ENCODE data around the gene MYBBP1A. TPM values are rescaled to one million over a fixed set of nuclear protein-coding genes. Genes with fewer than 3 reads are reported as not detected.

The MYBBP1A gene
- total RNA-seq, 4 donors from 2014 or later, result 25.4 to 148 (median 81.5) TPM

- in situ Hi-C loops (cut with MboI; ENCODE audit: low pct_ligation_motif_present in 1 of 4, low pct_unique_long_range_greater_than_20kb in 1 of 4, low sequenced_read_pairs in 3 of 4) (no loop called here), intact Hi-C loops (cut with DNase I; ENCODE audit: low total_unique reads) (no loop called here)
- Histone ChIP-seq H3K4me1 (peaks cover 0 to 17% (median 6%) of the 10 kb centered on the region in 4 donors), H3K9me3 (no peaks in the 10 kb centered on the region), H3K36me3 (peaks cover 0 to 29% (median 14%) of the 10 kb centered on the region in 4 donors), H3K4me3 (no peak overlapping the region), H3K27ac (peak overlapping the region in 3 of 4 donors; percentile 10 to 43 (median 28)), H3K27me3 (no peaks in the 10 kb centered on the region)
- DNase-seq, result no peak
- WGBS, 2 donors (ENCODE audit: low coverage in 1 of 2), result 85% methylated on average over 22 of the region's 29 CpGs; no CpG with 5 or more reads in 1 of the 2 donors
- TF ChIP-seq POLR2AphosphoS5 (IDR thresholded peaks at IDR 0.05), result no peak
These were observed 13.7 kb downstream of the MYBBP1A start for GRCh38 chr17:4541328-4542002.

DNA sequence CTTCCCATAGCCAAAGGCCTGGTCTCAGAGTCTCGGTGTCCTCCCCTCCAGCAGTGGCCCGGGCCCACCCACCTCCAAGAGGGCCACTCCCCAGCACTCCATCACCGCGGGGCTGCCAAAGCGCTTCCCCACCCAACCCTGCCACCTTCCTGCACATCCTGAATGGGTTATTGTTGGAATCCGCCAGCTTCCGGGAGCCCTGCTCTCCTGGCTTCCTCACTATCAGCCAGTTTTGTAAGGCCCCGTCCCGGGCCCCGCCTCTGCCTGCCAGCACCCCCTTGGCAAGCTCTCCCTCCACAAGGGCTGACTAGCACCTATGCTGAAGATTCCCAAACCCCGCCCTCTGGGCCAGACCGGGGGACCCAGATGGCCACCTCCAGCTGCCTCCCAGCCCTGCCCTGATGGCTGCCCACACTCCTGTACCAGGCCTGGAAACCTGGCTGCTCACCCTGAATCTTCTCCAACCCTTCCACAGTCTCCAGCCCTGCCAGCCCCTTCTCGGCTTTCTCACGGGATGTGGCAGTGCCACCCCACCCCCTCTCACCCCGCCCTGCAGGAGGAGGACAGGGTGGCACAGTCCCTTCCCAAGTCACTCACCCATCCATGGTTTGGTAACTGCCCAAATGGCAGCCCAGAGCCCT is 14.4 kb downstream of the MYBBP1A start:
- Histone ChIP-seq H3K27me3 (peaks cover 2% of the 10 kb centered on the region), H3K36me3 (peaks cover 0 to 29% (median 14%) of the 10 kb centered on the region in 4 donors), H3K9me3 (no peaks in the 10 kb centered on the region), H3K4me3 (no peak overlapping the region), H3K27ac (peak overlapping the region in 3 of 4 donors; percentile 10 to 43 (median 28)), H3K4me1 (peaks cover 6 to 24% (median 12%) of the 10 kb centered on the region in 4 donors)
- 76% methylated on average over 14 of the region's 15 CpGs; no CpG with 5 or more reads in 1 of the 2 donors for WGBS, 2 donors (ENCODE audit: low coverage in 1 of 2)
- in situ Hi-C loops (cut with MboI; ENCODE audit: low pct_ligation_motif_present in 1 of 4, low pct_unique_long_range_greater_than_20kb in 1 of 4, low sequenced_read_pairs in 3 of 4), result no loop called here
- intact Hi-C loops (cut with DNase I; ENCODE audit: low total_unique reads), result no loop called here
- TF ChIP-seq POLR2A (IDR thresholded peaks at IDR 0.05) (no peak), POLR2AphosphoS5 (IDR thresholded peaks at IDR 0.05) (no peak), EP300 (IDR thresholded peaks at IDR 0.05; ENCODE audit: low read depth) (no peak), CTCF (IDR thresholded peaks at IDR 0.05) (no peak)
- DNase-seq, result no peak

GRCh38 chr17:4540224-4540651 is 14.9 kb downstream of the MYBBP1A start:
- Histone ChIP-seq H3K4me1 (peaks cover 6 to 28% (median 14%) of the 10 kb centered on the region in 4 donors), H3K27ac (peak overlapping the region in 2 of 4 donors; percentile 28 to 34), H3K4me3 (no peak overlapping the region), H3K36me3 (peaks cover 0 to 29% (median 14%) of the 10 kb centered on the region in 4 donors), H3K27me3 (peaks cover 7% of the 10 kb centered on the region), H3K9me3 (no peaks in the 10 kb centered on the region)
- 63% methylated on average over 14 of the region's 14 CpGs; no CpG with 5 or more reads in 1 of the 2 donors for WGBS, 2 donors (ENCODE audit: low coverage in 1 of 2)
- in situ Hi-C loops (cut with MboI; ENCODE audit: low pct_ligation_motif_present in 1 of 4, low pct_unique_long_range_greater_than_20kb in 1 of 4, low sequenced_read_pairs in 3 of 4), result no loop called here
- TF ChIP-seq CTCF (IDR thresholded peaks at IDR 0.05) (no peak), EP300 (IDR thresholded peaks at IDR 0.05; ENCODE audit: low read depth) (no peak), POLR2AphosphoS5 (IDR thresholded peaks at IDR 0.05) (no peak), POLR2A (IDR thresholded peaks at IDR 0.05) (no peak)
- DNase-seq, result no peak
- intact Hi-C loops (cut with DNase I; ENCODE audit: low total_unique reads), result no loop called here

DNA sequence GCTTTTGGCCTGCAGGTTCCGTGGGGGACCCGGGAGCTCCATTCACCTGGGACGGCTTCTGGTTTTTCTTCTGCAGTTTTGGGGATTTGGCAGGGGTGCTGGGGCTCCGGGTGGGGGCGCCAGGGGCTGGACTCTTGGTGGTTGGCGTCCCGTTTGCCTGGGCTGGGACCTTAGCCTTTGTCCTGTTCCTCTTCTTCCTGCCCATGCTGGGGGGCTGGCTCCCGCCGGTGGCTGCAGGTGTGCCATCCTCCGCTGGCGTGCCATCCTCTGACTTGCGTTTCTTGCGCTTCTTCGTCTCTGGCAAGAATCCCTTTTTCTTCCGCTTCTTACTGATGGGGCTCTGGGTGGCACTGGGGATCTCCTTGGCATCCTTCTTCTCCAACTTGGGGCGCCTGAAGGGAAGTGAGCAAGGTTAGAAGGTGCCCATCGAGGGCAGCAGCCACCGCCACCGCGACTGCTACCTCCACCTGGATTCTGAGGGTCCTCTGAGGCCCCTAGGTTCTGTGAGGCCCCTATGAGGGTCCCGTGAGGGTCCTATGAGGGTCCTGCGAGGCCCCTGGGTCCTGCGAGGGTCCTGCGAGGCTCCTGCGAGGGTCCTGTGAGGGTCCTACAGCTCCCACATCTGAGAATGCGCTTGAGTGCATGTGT is 15.5 kb downstream of the MYBBP1A start:
- intact Hi-C loops (cut with DNase I; ENCODE audit: low total_unique reads), result no loop called here
- H3K27ac ChIP-seq, result peak overlapping the region in 1 of 4 donors; percentile 28

More for the DNA sequence above, 15.5 kb downstream of the MYBBP1A start:
- H3K27me3 ChIP-seq, result peaks cover 12% of the 10 kb centered on the region
- no peak overlapping the region for H3K4me3 ChIP-seq
- WGBS, 2 donors (ENCODE audit: low coverage in 1 of 2), result 96% methylated on average over 21 of the region's 26 CpGs; no CpG with 5 or more reads in 1 of the 2 donors
- in situ Hi-C loops (cut with MboI; ENCODE audit: low pct_ligation_motif_present in 1 of 4, low pct_unique_long_range_greater_than_20kb in 1 of 4, low sequenced_read_pairs in 3 of 4), result no loop called here
- H3K9me3 ChIP-seq, result no peaks in the 10 kb centered on the region
- H3K4me1 ChIP-seq, result peaks cover 6 to 28% (median 14%) of the 10 kb centered on the region in 4 donors
- TF ChIP-seq POLR2A (IDR thresholded peaks at IDR 0.05), result no peak
- TF ChIP-seq POLR2AphosphoS5 (IDR thresholded peaks at IDR 0.05), result no peak
- TF ChIP-seq CTCF (IDR thresholded peaks at IDR 0.05), result no peak
- TF ChIP-seq EP300 (IDR thresholded peaks at IDR 0.05; ENCODE audit: low read depth), result no peak
- H3K36me3 ChIP-seq, result peaks cover 0 to 29% (median 13%) of the 10 kb centered on the region in 4 donors
- no peak for DNase-seq
